ENCODE data around the gene TRIM14.

DNA sequence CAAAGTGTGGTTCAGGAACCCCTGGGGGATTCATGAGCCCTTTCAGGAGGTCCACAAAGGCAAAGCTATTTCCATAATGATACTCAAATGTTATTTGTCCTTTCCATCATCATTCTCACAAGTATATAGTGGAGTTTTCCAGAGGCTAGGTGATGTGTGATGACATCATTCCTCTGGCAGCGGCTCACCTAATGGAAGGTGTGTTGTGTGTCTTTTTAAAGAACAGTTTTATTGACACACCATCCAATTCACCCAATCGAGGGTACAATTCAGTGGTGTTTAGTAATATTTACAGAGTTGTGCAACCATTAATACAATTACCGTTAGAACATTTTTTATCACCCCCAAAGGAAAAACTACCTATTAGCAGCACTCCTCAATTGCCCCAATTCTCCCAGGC, 52.8 kb downstream of the TRIM14 start:
- TF ChIP-seq, protein P1, sequence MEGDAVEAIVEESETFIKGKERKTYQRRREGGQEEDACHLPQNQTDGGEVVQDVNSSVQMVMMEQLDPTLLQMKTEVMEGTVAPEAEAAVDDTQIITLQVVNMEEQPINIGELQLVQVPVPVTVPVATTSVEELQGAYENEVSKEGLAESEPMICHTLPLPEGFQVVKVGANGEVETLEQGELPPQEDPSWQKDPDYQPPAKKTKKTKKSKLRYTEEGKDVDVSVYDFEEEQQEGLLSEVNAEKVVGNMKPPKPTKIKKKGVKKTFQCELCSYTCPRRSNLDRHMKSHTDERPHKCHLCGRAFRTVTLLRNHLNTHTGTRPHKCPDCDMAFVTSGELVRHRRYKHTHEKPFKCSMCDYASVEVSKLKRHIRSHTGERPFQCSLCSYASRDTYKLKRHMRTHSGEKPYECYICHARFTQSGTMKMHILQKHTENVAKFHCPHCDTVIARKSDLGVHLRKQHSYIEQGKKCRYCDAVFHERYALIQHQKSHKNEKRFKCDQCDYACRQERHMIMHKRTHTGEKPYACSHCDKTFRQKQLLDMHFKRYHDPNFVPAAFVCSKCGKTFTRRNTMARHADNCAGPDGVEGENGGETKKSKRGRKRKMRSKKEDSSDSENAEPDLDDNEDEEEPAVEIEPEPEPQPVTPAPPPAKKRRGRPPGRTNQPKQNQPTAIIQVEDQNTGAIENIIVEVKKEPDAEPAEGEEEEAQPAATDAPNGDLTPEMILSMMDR (IDR thresholded peaks at IDR 0.05): no peak
- no peak for TF ChIP-seq POLR2A (IDR thresholded peaks at IDR 0.05)
- TF ChIP-seq POLR2AphosphoS5 (IDR thresholded peaks at IDR 0.05; ENCODE audit: insufficient read depth in 1 of 2, low read depth in 1 of 2): no peak

All from vagina (tissue), 2 donors.